Tibial nerve (tissue), 4 donors: ENCODE data around the gene MYO15B.

Experiments
- CTCF ChIP-seq, 5 experiments: fragments of 200-600 bp in 3 of 5; fragments of 450-650 bp in 2 of 5; sonication (generic) in 3 of 5; IDR thresholded peaks; one replicate each; pipeline ENCODE4 v1.5.1; 2016 to 2019; ENCODE audit warnings: antibody characterized with exemption in 5 of 5, mild to moderate bottlenecking in 3 of 5, moderate library complexity in 2 of 5
- EP300 ChIP-seq, 2 donors: sonication (generic); formaldehyde crosslinking; IDR thresholded peaks; one replicate each; pipeline ENCODE4 v1.6.1; 2017; ENCODE audit warnings: antibody characterized with exemption in 2 of 2, mild to moderate bottlenecking in 1 of 2

DNA sequence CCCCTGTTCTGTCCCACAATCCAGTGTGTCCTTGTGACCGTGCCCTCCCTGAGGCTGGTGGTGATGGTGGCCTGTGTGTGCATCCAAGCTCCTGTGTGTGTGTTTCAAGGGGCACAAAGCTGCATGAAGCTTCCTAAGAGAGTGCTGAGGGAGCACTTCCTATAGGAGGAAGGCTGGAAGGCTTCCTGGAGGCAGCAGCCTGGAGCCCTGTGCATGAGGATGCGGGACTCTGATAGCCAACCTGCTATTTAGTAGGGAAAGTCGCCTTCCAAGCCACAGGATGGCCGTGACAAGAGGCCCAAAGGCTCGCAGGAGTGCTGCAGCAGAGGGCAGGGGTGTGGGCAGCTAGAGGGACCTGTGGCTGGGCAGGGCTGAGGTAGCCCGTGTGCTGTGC is 8.3 kb downstream of the MYO15B start:
- TF ChIP-seq EP300 (IDR thresholded peaks at IDR 0.05) (no peak), CTCF (IDR thresholded peaks at IDR 0.05) (no peak)
